HG02763 (cell line): ENCODE data around the gene OR5T3.
"Not testable (repeated sequence)": the region's sequence is repeated elsewhere in the genome, so short reads cannot be mapped to it uniquely, and the experiment has no call there.

ENCODE experiments used
- ATAC-seq: cut with Tn5 transposase; IDR thresholded peaks from one replicate; pipeline ENCODE4 v1.9.1; 2021; ENCODE audit warnings: mild to moderate bottlenecking, moderate library complexity; ENCODE audit not compliant: unreplicated experiment

Gene OR5T3

DNA sequence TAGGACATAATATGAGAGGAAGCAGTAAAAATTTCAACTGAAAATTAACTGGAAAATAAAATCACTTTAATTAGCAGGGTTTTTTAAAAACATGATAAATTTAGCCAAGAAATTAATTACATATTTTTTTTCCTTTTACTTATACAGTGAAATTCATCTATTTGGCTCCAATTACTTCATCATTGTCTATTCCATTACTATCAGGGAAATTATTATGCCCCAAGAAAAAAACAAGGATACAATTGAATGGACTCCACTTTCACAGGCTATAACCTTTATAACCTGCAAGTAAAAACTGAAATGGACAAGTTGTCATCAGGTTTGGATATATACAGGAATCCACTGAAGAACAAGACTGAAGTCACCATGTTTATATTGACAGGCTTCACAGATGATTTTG, at the start of gene OR5T3:
OR5T3 (plus strand) TSS at position 301 of the 400 bp plus-strand sequence; CDS start at position 301, 0 bp downstream.
- ATAC-seq: no peak

- ATAC-seq: no peak
Observed at GRCh38 chr11:56207790-56208189, 44.3 kb upstream of the OR5T3 start.

GRCh38 chr11:56214537-56214936, 37.5 kb upstream of the OR5T3 start:
- ATAC-seq: no peak

- not testable (repeated sequence) for ATAC-seq
Observed at GRCh38 chr11:56219735-56220134, 32.3 kb upstream of the OR5T3 start.

DNA sequence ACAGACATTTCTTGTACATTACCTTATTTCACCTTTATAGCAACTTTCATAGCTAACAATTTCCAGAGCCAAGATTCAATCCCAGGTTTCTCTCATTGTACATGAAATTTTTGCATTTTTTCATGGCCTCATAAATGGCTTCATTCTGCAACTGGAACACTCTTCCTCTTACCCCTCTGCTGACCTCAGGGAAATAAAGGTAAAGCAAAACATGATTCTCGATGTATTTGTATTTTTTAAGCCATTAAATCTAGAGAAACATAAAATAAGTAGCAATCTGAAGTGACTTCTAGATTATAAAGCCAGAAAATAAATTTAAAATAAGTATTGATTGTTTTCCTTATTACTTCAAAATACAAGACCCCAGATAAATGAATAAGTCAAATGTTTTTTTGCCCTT, 17.9 kb upstream of the OR5T3 start, which contains the start of gene OR5T2:
OR5T2 (minus strand) TSS at position 101 of the 400 bp plus-strand sequence. CDS start 1,193 bp downstream, outside the sequence.
- ATAC-seq: no peak

- ATAC-seq: no peak
Observed at GRCh38 chr11:56271092-56271491, 19.0 kb downstream of the OR5T3 start.

GRCh38 chr11:56273854-56274253, 21.8 kb downstream of the OR5T3 start, which contains the start of gene OR5T1:
Gene OR5T1, plus strand, starts transcription at chr11:56274154. Its CDS starts 1,485 bp downstream, at chr11:56275639.
- no peak for ATAC-seq

GRCh38 chr11:56292154-56292553, 40.1 kb downstream of the OR5T3 start, which contains the start of gene OR8H1:
Gene OR8H1, minus strand, starts transcription at chr11:56292254. Its CDS starts 1,192 bp downstream, at chr11:56291062.
- no peak for ATAC-seq

DNA sequence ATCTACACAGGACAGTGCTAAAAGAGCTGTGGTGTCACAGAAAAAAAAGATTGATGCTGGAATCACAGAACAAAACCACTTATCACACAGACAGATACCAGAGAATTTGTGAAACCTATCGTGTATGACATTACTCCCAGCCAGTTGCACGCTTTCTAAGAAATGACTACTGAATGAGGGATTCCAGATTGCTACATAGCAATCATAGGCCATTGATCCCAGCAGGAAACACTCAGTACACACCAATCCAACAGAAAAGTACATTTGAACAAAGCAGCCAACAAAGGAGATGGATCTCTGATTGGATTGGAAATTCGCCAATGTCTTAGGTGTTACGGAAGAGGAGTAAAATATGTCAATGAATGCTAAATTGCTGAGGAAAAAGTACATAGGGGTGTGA, 44.8 kb downstream of the OR5T3 start:
- ATAC-seq: no peak
